GM12873 (cell line): ENCODE results near the gene COL5A1.

Source experiments
- TF ChIP-seq, protein P1 (sequence below): IDR thresholded peaks from 2 replicates; pipeline ENCODE4 v1.5.1; 2012; ENCODE audit warnings: low read depth, mild to moderate bottlenecking, moderate library complexity, low read length, control low read depth; ENCODE audit not compliant: insufficient read depth; ENCODE audit errors: missing control alignments

The COL5A1 gene

GRCh38 chr9:134690946-134691694, 49.5 kb downstream of the COL5A1 start:
- TF ChIP-seq, protein P1, sequence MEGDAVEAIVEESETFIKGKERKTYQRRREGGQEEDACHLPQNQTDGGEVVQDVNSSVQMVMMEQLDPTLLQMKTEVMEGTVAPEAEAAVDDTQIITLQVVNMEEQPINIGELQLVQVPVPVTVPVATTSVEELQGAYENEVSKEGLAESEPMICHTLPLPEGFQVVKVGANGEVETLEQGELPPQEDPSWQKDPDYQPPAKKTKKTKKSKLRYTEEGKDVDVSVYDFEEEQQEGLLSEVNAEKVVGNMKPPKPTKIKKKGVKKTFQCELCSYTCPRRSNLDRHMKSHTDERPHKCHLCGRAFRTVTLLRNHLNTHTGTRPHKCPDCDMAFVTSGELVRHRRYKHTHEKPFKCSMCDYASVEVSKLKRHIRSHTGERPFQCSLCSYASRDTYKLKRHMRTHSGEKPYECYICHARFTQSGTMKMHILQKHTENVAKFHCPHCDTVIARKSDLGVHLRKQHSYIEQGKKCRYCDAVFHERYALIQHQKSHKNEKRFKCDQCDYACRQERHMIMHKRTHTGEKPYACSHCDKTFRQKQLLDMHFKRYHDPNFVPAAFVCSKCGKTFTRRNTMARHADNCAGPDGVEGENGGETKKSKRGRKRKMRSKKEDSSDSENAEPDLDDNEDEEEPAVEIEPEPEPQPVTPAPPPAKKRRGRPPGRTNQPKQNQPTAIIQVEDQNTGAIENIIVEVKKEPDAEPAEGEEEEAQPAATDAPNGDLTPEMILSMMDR: no peak

GRCh38 chr9:134691695-134692572, 50.3 kb downstream of the COL5A1 start:
- TF ChIP-seq, protein P1: no peak

- TF ChIP-seq, protein P1: no peak
These were observed 50.9 kb downstream of the COL5A1 start for GRCh38 chr9:134692573-134692860.

DNA sequence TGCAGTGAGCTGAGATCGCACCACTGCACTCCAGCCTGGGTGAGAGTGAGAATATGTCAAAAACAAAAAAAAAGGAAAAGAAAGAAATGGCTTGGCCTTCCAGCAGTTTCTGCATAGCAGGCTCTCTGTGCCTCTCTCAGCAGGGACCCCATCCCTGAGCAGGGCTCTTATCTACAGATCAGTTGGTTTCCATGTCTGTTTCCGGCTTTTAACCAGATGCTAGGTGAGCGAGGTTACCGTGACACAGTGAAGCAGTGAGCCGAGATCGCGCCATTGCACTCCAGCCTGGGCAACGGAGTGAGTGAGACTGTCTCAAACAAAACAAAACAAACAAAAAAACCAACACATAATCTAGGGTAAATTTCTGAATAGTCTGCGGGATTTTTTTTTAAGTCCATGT, 51.4 kb downstream of the COL5A1 start:
- TF ChIP-seq, protein P1: no peak

GRCh38 chr9:134693641-134694367, 52.2 kb downstream of the COL5A1 start:
- TF ChIP-seq, protein P1: no peak

- TF ChIP-seq, protein P1: no peak
These were observed 52.7 kb downstream of the COL5A1 start for GRCh38 chr9:134694368-134694665.

- TF ChIP-seq, protein P1: no peak
These were observed 53.1 kb downstream of the COL5A1 start for GRCh38 chr9:134694714-134695113.
